Fibroblast of lung (primary cell): Measurements from ENCODE around the gene SLC6A19.

Experiments
- EZH2 ChIP-seq: IDR thresholded peaks from 2 replicates; pipeline ENCODE4 v1.5.1; 2012; ENCODE audit warnings: low read length, control low read depth, mild to moderate bottlenecking; ENCODE audit errors: missing control alignments
- TF ChIP-seq, protein P1 (sequence below), 2 donors: IDR thresholded peaks in 1 of 2; conservative IDR thresholded peaks in 1 of 2; 1 replicate in 1 of 2; 2 replicates in 1 of 2; pipeline ENCODE4 v1.5.1; 2011 to 2012; ENCODE audit warnings: low read length in 2 of 2, control low read depth in 1 of 2, inconsistent platforms in 1 of 2, low read depth in 1 of 2, mild to moderate bottlenecking in 1 of 2

DNA sequence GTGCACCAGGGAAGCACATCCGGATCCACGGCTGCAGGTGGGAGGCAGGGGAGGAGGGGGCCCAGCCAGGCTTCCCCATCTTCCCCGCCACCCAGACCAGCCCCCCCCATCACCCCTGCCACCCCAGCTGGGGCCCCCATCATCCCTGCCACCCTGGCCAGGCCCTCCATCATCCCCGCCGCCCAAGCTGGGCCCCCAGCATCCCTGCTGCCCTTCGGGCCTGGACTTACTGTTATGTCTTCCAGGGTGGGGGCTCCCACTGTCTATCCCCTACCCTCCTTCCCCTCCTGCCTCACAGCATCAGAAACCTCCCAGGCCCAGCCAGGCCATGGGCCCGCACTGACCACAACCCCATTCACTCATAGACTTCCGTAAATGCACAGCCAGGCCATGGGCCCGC lies 51.3 kb downstream of the SLC6A19 start:
- TF ChIP-seq, protein P1, sequence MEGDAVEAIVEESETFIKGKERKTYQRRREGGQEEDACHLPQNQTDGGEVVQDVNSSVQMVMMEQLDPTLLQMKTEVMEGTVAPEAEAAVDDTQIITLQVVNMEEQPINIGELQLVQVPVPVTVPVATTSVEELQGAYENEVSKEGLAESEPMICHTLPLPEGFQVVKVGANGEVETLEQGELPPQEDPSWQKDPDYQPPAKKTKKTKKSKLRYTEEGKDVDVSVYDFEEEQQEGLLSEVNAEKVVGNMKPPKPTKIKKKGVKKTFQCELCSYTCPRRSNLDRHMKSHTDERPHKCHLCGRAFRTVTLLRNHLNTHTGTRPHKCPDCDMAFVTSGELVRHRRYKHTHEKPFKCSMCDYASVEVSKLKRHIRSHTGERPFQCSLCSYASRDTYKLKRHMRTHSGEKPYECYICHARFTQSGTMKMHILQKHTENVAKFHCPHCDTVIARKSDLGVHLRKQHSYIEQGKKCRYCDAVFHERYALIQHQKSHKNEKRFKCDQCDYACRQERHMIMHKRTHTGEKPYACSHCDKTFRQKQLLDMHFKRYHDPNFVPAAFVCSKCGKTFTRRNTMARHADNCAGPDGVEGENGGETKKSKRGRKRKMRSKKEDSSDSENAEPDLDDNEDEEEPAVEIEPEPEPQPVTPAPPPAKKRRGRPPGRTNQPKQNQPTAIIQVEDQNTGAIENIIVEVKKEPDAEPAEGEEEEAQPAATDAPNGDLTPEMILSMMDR (conservative IDR thresholded peaks at IDR 0.05 in 1 of 2, IDR thresholded peaks at IDR 0.05 in 1 of 2; ENCODE audit: low read depth in 1 of 2, low read length in 2 of 2), result no peak
- TF ChIP-seq EZH2, result no peak
